Right lobe of liver (tissue), 6 donors: ENCODE measurements around the gene RNF166. TPM values are rescaled to one million over a fixed set of nuclear protein-coding genes. Genes with fewer than 3 reads are reported as not detected.

Source experiments
- ATAC-seq, 4 donors: fragments of 200-7000 bp; cut with Tn5 transposase; one replicate each; pipeline ENCODE4 v1.9.1; 2020; ENCODE audit warnings: mild to moderate bottlenecking in 4 of 4, moderate library complexity in 4 of 4
- DNase-seq, 3 donors: peaks; one replicate each; pipeline ENCODE4 v3.0.0-alpha.2; 2020
- H3K27ac ChIP-seq, 3 donors: fragments of 200-600 bp; one replicate each; pipeline ENCODE4 v1.8.0; 2022
- H3K27me3 ChIP-seq, 2 donors: fragments of 200-600 bp; one replicate each; pipeline ENCODE4 v1.8.0; 2022
- H3K36me3 ChIP-seq, 4 donors: fragments of 200-600 bp; sonication (generic) in 1 of 4; one replicate each; pipeline versions ENCODE4 v1.5.1 to v1.8.0; 2017 to 2022; ENCODE audit warnings: control low read depth in 1 of 4
- H3K4me1 ChIP-seq, 4 donors: fragments of 200-600 bp; sonication (generic) in 1 of 4; one replicate each; pipeline versions ENCODE4 v1.5.1 to v1.8.0; 2017 to 2022; ENCODE audit warnings: control low read depth in 1 of 4
- H3K4me3 ChIP-seq, 3 donors: fragments of 200-600 bp; one replicate each; pipeline ENCODE4 v1.8.0; 2022
- H3K9me3 ChIP-seq, 4 donors: fragments of 200-600 bp; sonication (generic) in 1 of 4; one replicate each; pipeline versions ENCODE4 v1.5.1 to v1.8.0; 2017 to 2022; ENCODE audit warnings: control low read depth in 1 of 4
- POLR2A ChIP-seq: fragments of 450-650 bp; IDR thresholded peaks from one replicate; pipeline ENCODE4 v1.6.1; 2017; ENCODE audit warnings: antibody characterized with exemption, mild to moderate bottlenecking
- WGBS: methylation state at CpG from one replicate; pipeline ENCODE4 v1.1.6; 2018; ENCODE audit warnings: low coverage, low lambda C conversion rate; ENCODE audit not compliant: insufficient coverage; ENCODE audit errors: missing lambda C conversion rate; 5-methylcytosine and 5-hydroxymethylcytosine counted together
- intact Hi-C, 2 donors: fragments of 100-400 bp; cut with DNase I; formaldehyde crosslinking; loops; one replicate each; pipeline versions ENCODE4 v1.11.2 to v1.14.1; 2022
- total RNA-seq, 6 experiments: library from RNA; depleted of rRNA in 2 of 6; stranded (reverse); fragments of >200 nt in 2 of 6; fragmentation: NEBNext Ultra II Directional in 3 of 6; extraction: Animal tissue kit (Norgen Biotek cat#: 25700) in 3 of 6; gene quantifications; one replicate each; pipeline versions ENCODE4 v1.1.0 to v1.2.4, GENCODE V29; 2016 to 2023
- TF ChIP-seq, protein P1 (sequence below), 4 donors: fragments of 200-600 bp in 3 of 4; fragments of 450-650 bp in 1 of 4; IDR thresholded peaks; one replicate each; pipeline versions ENCODE4 v1.5.1 to v1.8.0; 2016 to 2022; ENCODE audit warnings: antibody characterized with exemption in 4 of 4, mild to moderate bottlenecking in 2 of 4
- donor health status: DM: no; HTN: yes; CAD: no.
- donor health status: DM: no; HTN: no; CAD: no.
- donor health status: DM: no; HTN: no; CAD: no.
- donor health status: DM: no; HTN: yes; CAD: no.
- donor health status: DM: no; HTN: yes; CAD: no.

RNF166 gene
- total RNA-seq, 6 experiments from 2014 or later, result 8.1 to 12.8 (median 10.0) TPM

DNA sequence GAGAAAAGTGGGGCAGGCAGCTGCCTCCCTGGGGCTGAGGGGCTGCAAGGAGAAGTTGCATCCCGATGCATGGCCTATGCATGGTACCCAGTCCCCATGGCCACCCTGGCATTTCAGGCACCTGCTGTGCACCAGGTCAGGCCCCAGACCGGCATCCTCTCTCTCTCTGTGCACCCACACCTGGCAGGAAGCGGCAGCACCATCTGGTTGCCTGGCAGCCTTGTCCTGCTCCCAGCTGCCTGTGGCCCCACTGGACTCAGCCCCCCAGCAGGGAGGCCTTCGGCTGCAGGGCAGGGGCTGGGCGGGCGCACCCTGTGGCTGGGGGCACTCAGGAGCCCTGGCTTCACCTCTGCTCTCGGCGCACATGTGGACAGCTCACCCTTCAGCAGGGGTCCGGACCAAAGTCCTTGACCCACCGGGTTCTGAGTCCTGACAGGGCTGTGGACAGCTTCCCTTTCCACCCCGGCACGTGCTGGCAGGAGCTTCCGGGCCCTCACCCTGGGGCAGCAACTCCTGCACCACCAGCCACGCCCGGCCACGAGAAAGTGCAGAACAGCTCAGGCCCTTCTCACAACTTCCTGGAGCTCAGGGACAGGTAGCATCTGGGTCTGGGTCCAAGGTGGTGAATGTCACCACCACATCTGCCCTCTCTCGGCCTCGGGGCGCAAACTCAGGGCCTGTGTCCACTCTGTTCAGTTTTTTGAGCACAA, 36.8 kb upstream of the RNF166 start:
- ATAC-seq, result no peak
- Histone ChIP-seq H3K4me1 (peaks cover 0 to 6% (median 3%) of the 10 kb centered on the region in 4 donors), H3K36me3 (peaks cover 0 to 6% (median 0%) of the 10 kb centered on the region in 4 donors), H3K4me3 (no peak overlapping the region), H3K27me3 (no peaks in the 10 kb centered on the region), H3K27ac (no peak overlapping the region), H3K9me3 (no peaks in the 10 kb centered on the region)
- intact Hi-C loops, result loop anchor here in 1 of 2 donors (5.0 kb wide), 1 partner anchor 44 kb away; the partner anchor contains the start of gene PIEZO1
- DNase-seq, result no peak
- TF ChIP-seq POLR2A, result no peak
- TF ChIP-seq, protein P1, sequence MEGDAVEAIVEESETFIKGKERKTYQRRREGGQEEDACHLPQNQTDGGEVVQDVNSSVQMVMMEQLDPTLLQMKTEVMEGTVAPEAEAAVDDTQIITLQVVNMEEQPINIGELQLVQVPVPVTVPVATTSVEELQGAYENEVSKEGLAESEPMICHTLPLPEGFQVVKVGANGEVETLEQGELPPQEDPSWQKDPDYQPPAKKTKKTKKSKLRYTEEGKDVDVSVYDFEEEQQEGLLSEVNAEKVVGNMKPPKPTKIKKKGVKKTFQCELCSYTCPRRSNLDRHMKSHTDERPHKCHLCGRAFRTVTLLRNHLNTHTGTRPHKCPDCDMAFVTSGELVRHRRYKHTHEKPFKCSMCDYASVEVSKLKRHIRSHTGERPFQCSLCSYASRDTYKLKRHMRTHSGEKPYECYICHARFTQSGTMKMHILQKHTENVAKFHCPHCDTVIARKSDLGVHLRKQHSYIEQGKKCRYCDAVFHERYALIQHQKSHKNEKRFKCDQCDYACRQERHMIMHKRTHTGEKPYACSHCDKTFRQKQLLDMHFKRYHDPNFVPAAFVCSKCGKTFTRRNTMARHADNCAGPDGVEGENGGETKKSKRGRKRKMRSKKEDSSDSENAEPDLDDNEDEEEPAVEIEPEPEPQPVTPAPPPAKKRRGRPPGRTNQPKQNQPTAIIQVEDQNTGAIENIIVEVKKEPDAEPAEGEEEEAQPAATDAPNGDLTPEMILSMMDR (IDR thresholded peaks at IDR 0.05), result no peak
- no CpG with 5 or more reads among the region's 19 CpGs for WGBS

DNA sequence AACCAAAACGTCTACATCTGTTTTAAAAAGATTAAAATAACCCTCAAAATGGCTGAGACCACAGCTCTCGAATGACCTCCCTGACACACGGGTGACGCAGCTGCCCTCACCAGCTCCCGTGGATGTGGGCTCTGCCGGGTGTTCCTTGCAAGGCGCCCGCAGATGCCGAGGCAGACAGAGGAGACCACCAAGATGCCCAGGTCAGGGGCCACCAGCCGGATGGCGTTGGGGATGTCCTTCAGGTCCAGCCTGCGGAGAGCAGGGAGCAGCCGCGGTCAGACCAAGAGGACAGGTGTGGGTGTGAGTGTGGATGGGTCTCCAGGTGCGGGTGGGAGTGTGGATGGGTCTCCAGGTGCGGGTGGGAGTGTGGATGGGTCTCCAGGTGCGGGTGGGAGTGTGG, 35.2 kb upstream of the RNF166 start:
- intact Hi-C loops, result loop anchor here in 1 of 2 donors (5.0 kb wide), 1 partner anchor 46 kb away; the partner anchor contains the start of gene PIEZO1
- peaks cover 0 to 6% (median 3%) of the 10 kb centered on the region in 4 donors for H3K4me1 ChIP-seq
- H3K4me3 ChIP-seq, result no peak overlapping the region
- no peaks in the 10 kb centered on the region for H3K27me3 ChIP-seq
- H3K36me3 ChIP-seq, result peaks cover 0 to 6% (median 0%) of the 10 kb centered on the region in 4 donors
- TF ChIP-seq POLR2A, result no peak
- TF ChIP-seq, protein P1 (IDR thresholded peaks at IDR 0.05), result no peak
- no peak for ATAC-seq
- H3K27ac ChIP-seq, result no peak overlapping the region
- 92% methylated on average over 15 of the region's 17 CpGs for WGBS
- H3K9me3 ChIP-seq, result no peaks in the 10 kb centered on the region
- no peak for DNase-seq

DNA sequence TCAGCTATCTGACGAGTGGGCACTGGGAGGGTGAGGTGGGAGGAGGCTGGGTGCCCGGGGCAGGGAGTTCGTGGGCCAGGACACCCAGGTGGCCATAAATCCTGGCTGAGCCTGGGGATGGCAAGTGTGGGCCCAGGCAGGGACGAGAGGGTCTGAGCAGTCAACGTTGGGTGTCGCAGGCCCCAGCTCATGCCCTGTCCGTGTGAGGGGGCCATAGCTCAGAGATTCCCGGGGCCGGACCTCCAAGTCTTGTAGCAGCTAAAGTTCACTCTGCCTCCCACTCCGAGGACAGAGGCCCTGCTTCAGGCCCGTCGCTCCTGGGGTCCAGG, 34.5 kb upstream of the RNF166 start:
- Histone ChIP-seq H3K9me3 (no peaks in the 10 kb centered on the region), H3K4me1 (peaks cover 0 to 6% (median 3%) of the 10 kb centered on the region in 4 donors), H3K27ac (no peak overlapping the region), H3K4me3 (no peak overlapping the region), H3K27me3 (no peaks in the 10 kb centered on the region), H3K36me3 (peaks cover 0 to 6% (median 3%) of the 10 kb centered on the region in 4 donors)
- intact Hi-C loops, result loop anchor here in 1 of 2 donors (5.0 kb wide), 1 partner anchor 47 kb away; the partner anchor contains the start of gene PIEZO1
- WGBS, result no CpG with 5 or more reads among the region's 12 CpGs
- TF ChIP-seq POLR2A, result no peak
- TF ChIP-seq, protein P1 (IDR thresholded peaks at IDR 0.05), result no peak
- no peak for DNase-seq
- ATAC-seq, result no peak

- H3K36me3 ChIP-seq, result peaks cover 0 to 9% (median 4%) of the 10 kb centered on the region in 4 donors
- no peaks in the 10 kb centered on the region for H3K9me3 ChIP-seq
These were observed 33.9 kb upstream of the RNF166 start for GRCh38 chr16:88739977-88740726.

More at GRCh38 chr16:88739977-88740726, 33.9 kb upstream of the RNF166 start:
- intact Hi-C loops, result loop anchor here in 1 of 2 donors (5.0 kb wide), 1 partner anchor 47 kb away; the partner anchor contains the start of gene PIEZO1
- Histone ChIP-seq H3K27me3 (no peaks in the 10 kb centered on the region), H3K4me3 (no peak overlapping the region), H3K4me1 (peaks cover 0 to 6% (median 3%) of the 10 kb centered on the region in 4 donors), H3K27ac (no peak overlapping the region)
- WGBS, result no CpG with 5 or more reads among the region's 33 CpGs
- no peak for ATAC-seq
- DNase-seq, result no peak
- TF ChIP-seq, protein P1 (IDR thresholded peaks at IDR 0.05), result no peak
- TF ChIP-seq POLR2A, result no peak
